H1 (cell line): ENCODE measurements around the gene TUBA8. TPM values are rescaled to one million over a fixed set of nuclear protein-coding genes. Genes with fewer than 3 reads are reported as not detected.

Experiments
- CTCF ChIA-PET: fragments of 300-600 bp; sonication (Branson Sonifier 250); formaldehyde crosslinking; loops from one replicate; lab custom pipeline; 2021; ENCODE audit not compliant: partially characterized antibody; lab: Charles Lee
- POLR2A ChIA-PET: fragments of 300-600 bp; sonication (Branson Sonifier 250); formaldehyde crosslinking; loops from one replicate; lab custom pipeline; 2021; ENCODE audit warnings: inconsistent platforms; ENCODE audit not compliant: partially characterized antibody; lab: Charles Lee
- DNase-seq, 2 experiments: peaks; one replicate each; pipeline versions ENCODE4 v3.0.0 to v3.0.0-alpha.2; 2010 to 2022; ENCODE audit warnings: low spot score in 2 of 2, low read depth in 1 of 2, mixed read lengths in 1 of 2
- FAIRE-seq: peaks from 2 replicates; lab custom pipeline; 2011; peaks lifted over from hg19 to GRCh38; lab: Jason Lieb, UNC
- H2AFZ ChIP-seq: 2 replicates; pipeline ENCODE4 v1.8.1; 2012; ENCODE audit warnings: low read length, inconsistent platforms
- H2AK5ac ChIP-seq: 2 replicates; pipeline ENCODE4 v1.6.1; 2013; ENCODE audit warnings: low read depth, low read length
- H2BK120ac ChIP-seq: replicated peaks from 2 replicates; pipeline ENCODE3; 2013; ENCODE audit warnings: low read depth, low read length, inconsistent platforms
- H2BK12ac ChIP-seq: 2 replicates; pipeline ENCODE4 v1.6.1; 2013; ENCODE audit warnings: low read depth, low read length
- H2BK15ac ChIP-seq: 2 replicates; pipeline ENCODE4 v1.6.1; 2013; ENCODE audit warnings: low read length
- H2BK20ac ChIP-seq: 2 replicates; pipeline ENCODE4 v1.6.1; 2013; ENCODE audit warnings: low read length
- H2BK5ac ChIP-seq: 2 replicates; pipeline ENCODE4 v1.6.1; 2013; ENCODE audit warnings: low read depth, low read length
- H3K14ac ChIP-seq: 2 replicates; pipeline ENCODE4 v1.6.1; 2013; ENCODE audit warnings: inconsistent platforms; ENCODE audit not compliant: insufficient read length
- H3K18ac ChIP-seq: 2 replicates; pipeline ENCODE4 v1.6.1; 2013; ENCODE audit warnings: low read length; ENCODE audit errors: extremely low read depth
- H3K23ac ChIP-seq: 2 replicates; pipeline ENCODE4 v1.6.1; 2013; ENCODE audit warnings: inconsistent platforms; ENCODE audit not compliant: insufficient read length
- H3K23me2 ChIP-seq: 2 replicates; pipeline ENCODE4 v1.6.1; 2013; ENCODE audit warnings: low read depth, low read length
- H3K27ac ChIP-seq: 2 replicates; pipeline ENCODE4 v1.6.1; 2011; ENCODE audit warnings: low read depth, low read length, inconsistent platforms
- H3K27me3 ChIP-seq, 4 experiments: replicated peaks in 1 of 4; 1 replicate in 1 of 4; 2 replicates in 3 of 4; pipeline versions ENCODE4 v1.6.1 to v1.8.1; 2011 to 2013; ENCODE audit warnings: low read length in 3 of 4, mild to moderate bottlenecking in 3 of 4, inconsistent platforms in 2 of 4, mixed read lengths in 2 of 4, moderate library complexity in 1 of 4; ENCODE audit not compliant: control insufficient read depth in 3 of 4, insufficient read depth in 3 of 4; ENCODE audit errors: extremely low read depth in 1 of 4
- H3K36me3 ChIP-seq, 4 experiments: 2 replicates each; pipeline versions ENCODE4 v1.6.1 to v1.8.1; 2011 to 2013; ENCODE audit warnings: mild to moderate bottlenecking in 4 of 4, low read length in 3 of 4, moderate library complexity in 2 of 4, control low read depth in 1 of 4, inconsistent platforms in 1 of 4; ENCODE audit not compliant: insufficient read depth in 4 of 4, control insufficient read depth in 2 of 4
- H3K4ac ChIP-seq: replicated peaks from 2 replicates; pipeline ENCODE3; 2013; ENCODE audit warnings: low read length, low read depth, mixed read lengths, inconsistent platforms; ENCODE audit not compliant: insufficient read length
- H3K4me1 ChIP-seq, 4 experiments: replicated peaks in 1 of 4; 1 replicate in 1 of 4; 2 replicates in 3 of 4; pipeline versions ENCODE4 v1.6.1 to v1.8.1; 2011 to 2013; ENCODE audit warnings: low read length in 3 of 4, inconsistent platforms in 2 of 4, mixed read lengths in 1 of 4; ENCODE audit not compliant: insufficient read depth in 4 of 4, control insufficient read depth in 3 of 4
- H3K4me2 ChIP-seq, 2 experiments: 2 replicates each; pipeline versions ENCODE4 v1.6.1 to v1.8.1; 2011 to 2013; ENCODE audit warnings: low read depth in 2 of 2, low read length in 2 of 2, control low read depth in 1 of 2, inconsistent platforms in 1 of 2, mild to moderate bottlenecking in 1 of 2; ENCODE audit not compliant: insufficient read depth in 1 of 2
- H3K4me3 ChIP-seq, 4 experiments: fragments of 200-600, 300-600 bp in 1 of 4; sonication (generic), shearing (Covaris generic), sonication (Bioruptor Twin) in 1 of 4; 2 replicates each; pipeline versions ENCODE4 v1.5.1 to v1.8.1; 2011 to 2016; ENCODE audit warnings: low read length in 4 of 4, low read depth in 3 of 4, control low read depth in 2 of 4, inconsistent platforms in 2 of 4, mild to moderate bottlenecking in 2 of 4, mixed read lengths in 1 of 4, moderate library complexity in 1 of 4; ENCODE audit not compliant: insufficient read depth in 2 of 4; ENCODE audit errors: extremely low read depth in 1 of 4
- H3K56ac ChIP-seq: replicated peaks from 2 replicates; pipeline ENCODE3; 2013; ENCODE audit warnings: low read depth, mild to moderate bottlenecking, mixed read lengths, low read length, inconsistent platforms; ENCODE audit not compliant: insufficient read length
- H3K79me1 ChIP-seq: 2 replicates; pipeline ENCODE4 v1.6.1; 2013; ENCODE audit warnings: low read depth, low read length, control low read depth
- H3K79me2 ChIP-seq, 2 experiments: 2 replicates each; pipeline versions ENCODE4 v1.6.1 to v1.8.1; 2012 to 2013; ENCODE audit warnings: low read length in 2 of 2, mild to moderate bottlenecking in 2 of 2, inconsistent platforms in 1 of 2; ENCODE audit not compliant: insufficient read depth in 2 of 2, control insufficient read depth in 1 of 2
- H3K9ac ChIP-seq, 4 experiments: replicated peaks in 1 of 4; 1 replicate in 1 of 4; 2 replicates in 3 of 4; pipeline versions ENCODE4 v1.6.1 to v1.8.1; 2011 to 2013; ENCODE audit warnings: low read depth in 3 of 4, low read length in 3 of 4, control low read depth in 2 of 4, mild to moderate bottlenecking in 2 of 4, moderate library complexity in 2 of 4, inconsistent platforms in 1 of 4; ENCODE audit errors: extremely low read depth in 1 of 4
- H3K9me3 ChIP-seq, 2 experiments: 2 replicates each; pipeline versions ENCODE4 v1.6.1 to v1.8.1; 2012 to 2013; ENCODE audit warnings: mild to moderate bottlenecking in 2 of 2, moderate library complexity in 2 of 2, control low read depth in 1 of 2, inconsistent platforms in 1 of 2, low read depth in 1 of 2, low read length in 1 of 2, mixed read lengths in 1 of 2; ENCODE audit not compliant: insufficient read depth in 2 of 2
- H4K20me1 ChIP-seq, 2 experiments: replicated peaks in 1 of 2; 2 replicates each; pipeline versions ENCODE3 to v1.8.1; 2011 to 2013; ENCODE audit warnings: inconsistent platforms in 2 of 2, low read length in 2 of 2, mild to moderate bottlenecking in 1 of 2; ENCODE audit not compliant: insufficient read depth in 2 of 2, control insufficient read depth in 1 of 2
- H4K5ac ChIP-seq: 2 replicates; pipeline ENCODE4 v1.6.1; 2013; ENCODE audit warnings: low read length, low read depth, mixed read lengths, inconsistent platforms; ENCODE audit not compliant: insufficient read length
- H4K8ac ChIP-seq: 2 replicates; pipeline ENCODE4 v1.8.0; 2013; ENCODE audit warnings: mild to moderate bottlenecking, moderate library complexity, low read length, inconsistent platforms; ENCODE audit not compliant: insufficient read depth; ENCODE audit errors: extremely low read depth
- H4K91ac ChIP-seq: replicated peaks from 2 replicates; pipeline ENCODE3; 2013; ENCODE audit warnings: low read length, mixed read lengths, inconsistent platforms; ENCODE audit not compliant: insufficient read length
- ASH2L ChIP-seq: fragments of 200-600, 300-600 bp; sonication (generic); IDR thresholded peaks from one replicate; pipeline ENCODE4 v1.7.1; 2017; ENCODE audit warnings: low read length
- BACH1 ChIP-seq: IDR thresholded peaks from 2 replicates; pipeline ENCODE4 v1.6.1; 2012; ENCODE audit warnings: low read length, improper control_type of control experiment
- CEBPB ChIP-seq: IDR thresholded peaks from 2 replicates; pipeline ENCODE4 v1.6.1; 2012; ENCODE audit warnings: low read depth, low read length
- CHD1 ChIP-seq: IDR thresholded peaks from 2 replicates; pipeline ENCODE4 v1.6.1; 2012; ENCODE audit warnings: low read depth, low read length, improper control_type of control experiment
- CREB1 ChIP-seq: IDR thresholded peaks from 2 replicates; pipeline ENCODE4 v1.6.1; 2012; ENCODE audit warnings: inconsistent platforms
- EZH2 ChIP-seq: fragments of 200-600 bp; sonication (generic); IDR thresholded peaks from 2 replicates; pipeline ENCODE4 v1.7.1; 2012; ENCODE audit warnings: low read depth, mild to moderate bottlenecking, moderate library complexity, low read length, inconsistent platforms; ENCODE audit not compliant: severe bottlenecking
- GABPA ChIP-seq: IDR thresholded peaks from 2 replicates; pipeline ENCODE4 v1.6.1; 2011; ENCODE audit warnings: mild to moderate bottlenecking, low read length, moderate library complexity, borderline replicate concordance; ENCODE audit not compliant: insufficient read depth
- RFX5 ChIP-seq: IDR thresholded peaks from 2 replicates; pipeline ENCODE4 v1.6.1; 2011; ENCODE audit warnings: low read depth, low read length, improper control_type of control experiment, borderline replicate concordance
- SIX5 ChIP-seq: IDR thresholded peaks from 2 replicates; pipeline ENCODE4 v1.6.1; 2011; ENCODE audit warnings: mild to moderate bottlenecking, low read depth, low read length
- SP2 ChIP-seq: IDR thresholded peaks from 2 replicates; pipeline ENCODE4 v1.6.1; 2012; ENCODE audit warnings: mild to moderate bottlenecking, low read length, inconsistent platforms
- TBP ChIP-seq: IDR thresholded peaks from 2 replicates; pipeline ENCODE4 v1.6.1; 2011; ENCODE audit warnings: low read depth, low read length, improper control_type of control experiment
- TCF12 ChIP-seq: IDR thresholded peaks from 2 replicates; pipeline ENCODE4 v1.6.1; 2011; ENCODE audit warnings: low read depth, mild to moderate bottlenecking, low read length
- ZNF274 ChIP-seq: IDR thresholded peaks from 2 replicates; pipeline ENCODE4 v1.7.0; 2012; ENCODE audit warnings: low read length, borderline replicate concordance; ENCODE audit errors: extremely low read depth
- WGBS, 2 experiments: shearing (Covaris generic) in 1 of 2; methylation state at CpG; one replicate each; pipeline versions ENCODE4 v1.1.6 to v1.1.7; 2013 to 2015; ENCODE audit warnings: low lambda C conversion rate in 2 of 2, mixed read lengths in 2 of 2, inconsistent platforms in 1 of 2, low coverage in 1 of 2, missing lambda C conversion rate in 1 of 2; ENCODE audit not compliant: insufficient replicate concordance in 2 of 2, insufficient coverage in 1 of 2, insufficient read length in 1 of 2; ENCODE audit errors: extremely low coverage in 1 of 2, missing lambda C conversion rate in 1 of 2; 5-methylcytosine and 5-hydroxymethylcytosine counted together
- polyA plus RNA-seq, 7 experiments: library from polyadenylated mRNA; depleted of rRNA in 3 of 7; stranded (reverse) in 5 of 7; unstranded in 2 of 7; fragments of >200 nt in 5 of 7; fragments of 200-250 nt in 2 of 7; gene quantifications; 1 replicate in 5 of 7; 2 replicates in 1 of 7; 4 replicates in 1 of 7; pipeline versions ENCODE4 v1.2.1 to v1.2.3, GENCODE V29; 2011 to 2013; ENCODE audit warnings: missing spikeins in 2 of 7, mixed read lengths in 2 of 7
- total RNA-seq: library from RNA; stranded (reverse); fragmentation: NEBNext Ultra II Directional; extraction: Animal tissue kit (Norgen Biotek cat#: 25700); gene quantifications from 2 replicates; pipeline ENCODE4 v1.2.1, GENCODE V29; 2021
- TF ChIP-seq, protein P1 (sequence below): IDR thresholded peaks from 2 replicates; pipeline ENCODE4 v1.6.1; 2012; ENCODE audit warnings: inconsistent platforms
- TF ChIP-seq, protein P2 (sequence below): IDR thresholded peaks from 2 replicates; pipeline ENCODE4 v1.6.1; 2012; ENCODE audit warnings: inconsistent platforms

TUBA8 gene
- total and polyA plus RNA-seq, 2 of the 8 experiments (the other 6 are each of a cell fraction or from before 2014, with no cell fraction given): 1.0 to 4.0 TPM

DNA sequence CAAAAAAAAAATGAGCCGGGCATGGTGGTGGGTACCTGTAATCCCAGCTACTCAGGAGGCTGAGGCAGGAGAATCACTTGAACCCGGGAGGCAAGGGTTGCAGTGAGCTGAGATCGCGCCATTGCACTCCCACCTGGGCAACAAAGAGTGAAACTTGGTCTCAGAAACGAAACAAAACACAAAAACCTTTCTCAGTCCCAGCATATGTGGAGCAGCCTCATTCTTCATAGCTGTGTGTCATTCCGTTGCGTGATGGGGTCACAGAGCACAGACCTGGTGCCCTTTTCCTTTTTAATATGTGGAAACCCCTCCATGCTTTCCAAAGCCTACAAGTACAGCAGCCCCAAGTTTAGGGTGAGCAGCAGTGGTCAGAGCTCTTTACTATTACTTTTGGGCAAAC is 19.1 kb upstream of the TUBA8 start:
- H4K8ac ChIP-seq: no peak overlapping the region
- H3K23ac ChIP-seq: no peak overlapping the region
- 80% methylated on average over 7 of the region's 7 CpGs; no CpG with 5 or more reads in 1 of the 2 experiments for WGBS, 2 experiments
- peaks cover 0 to 7% of the 10 kb centered on the region in 2 experiments for H4K20me1 ChIP-seq
- POLR2A ChIA-PET: no interaction called here
- no peak overlapping the region for H3K4me3 ChIP-seq
- no peaks in the 10 kb centered on the region for H3K9me3 ChIP-seq
- no peak overlapping the region for H3K4me2 ChIP-seq
- H4K5ac ChIP-seq: no peak overlapping the region
- no peaks in the 10 kb centered on the region for H3K79me2 ChIP-seq
- no peak overlapping the region for H3K27ac ChIP-seq
- no peak overlapping the region for H3K4ac ChIP-seq
- DNase-seq (no peak), FAIRE-seq (no peak)
- no peak overlapping the region for H2BK12ac ChIP-seq
- H3K23me2 ChIP-seq: no peaks in the 10 kb centered on the region
- H2BK20ac ChIP-seq: no peak overlapping the region
- H3K18ac ChIP-seq: no peak overlapping the region
- H3K4me1 ChIP-seq: no peaks in the 10 kb centered on the region
- no peak overlapping the region for H4K91ac ChIP-seq
- no peaks in the 10 kb centered on the region for H3K79me1 ChIP-seq
- H3K56ac ChIP-seq: no peak overlapping the region
- H3K36me3 ChIP-seq: peaks cover 4 to 28% (median 17%) of the 10 kb centered on the region in 4 experiments; a peak in 6 of 8 replicates
- H3K27me3 ChIP-seq: no peaks in the 10 kb centered on the region
- no peak overlapping the region for H2BK15ac ChIP-seq
- H2AK5ac ChIP-seq: no peak overlapping the region
- H2AFZ ChIP-seq: no peak overlapping the region
- TF ChIP-seq BACH1 (no peak), RFX5 (no peak), CREB1 (no peak), EZH2 (no peak), TBP (no peak), CHD1 (no peak), SP2 (no peak), ZNF274 (no peak), TCF12 (no peak), GABPA (no peak), CEBPB (no peak), SIX5 (no peak), ASH2L (no peak)
- TF ChIP-seq, protein P1, sequence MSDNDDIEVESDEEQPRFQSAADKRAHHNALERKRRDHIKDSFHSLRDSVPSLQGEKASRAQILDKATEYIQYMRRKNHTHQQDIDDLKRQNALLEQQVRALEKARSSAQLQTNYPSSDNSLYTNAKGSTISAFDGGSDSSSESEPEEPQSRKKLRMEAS: no peak
- TF ChIP-seq, protein P2, sequence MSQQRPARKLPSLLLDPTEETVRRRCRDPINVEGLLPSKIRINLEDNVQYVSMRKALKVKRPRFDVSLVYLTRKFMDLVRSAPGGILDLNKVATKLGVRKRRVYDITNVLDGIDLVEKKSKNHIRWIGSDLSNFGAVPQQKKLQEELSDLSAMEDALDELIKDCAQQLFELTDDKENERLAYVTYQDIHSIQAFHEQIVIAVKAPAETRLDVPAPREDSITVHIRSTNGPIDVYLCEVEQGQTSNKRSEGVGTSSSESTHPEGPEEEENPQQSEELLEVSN: no peak
- TF ChIP-seq, all 59 proteins: peak for 0
- CTCF ChIA-PET: no interaction called here
- H2BK120ac ChIP-seq: no peak overlapping the region
- H2BK5ac ChIP-seq: no peak overlapping the region
- no peak overlapping the region for H3K9ac ChIP-seq
- H3K14ac ChIP-seq: no peak overlapping the region
